Esophagus squamous epithelium (tissue), 4 donors: ENCODE results near the gene ARHGAP44.

Experiments used
- CTCF ChIP-seq, 6 experiments: fragments of 450-650 bp in 4 of 6; fragments of 200-600 bp in 2 of 6; sonication (generic) in 2 of 6; IDR thresholded peaks; one replicate each; pipeline ENCODE4 v1.5.1; 2016 to 2019; ENCODE audit warnings: antibody characterized with exemption in 6 of 6, mild to moderate bottlenecking in 4 of 6, moderate library complexity in 4 of 6
- POLR2A ChIP-seq, 4 donors: fragments of 450-650 bp; IDR thresholded peaks; one replicate each; pipeline ENCODE4 v1.6.1; 2017; ENCODE audit warnings: antibody characterized with exemption in 4 of 4, mild to moderate bottlenecking in 4 of 4, moderate library complexity in 3 of 4

- TF ChIP-seq CTCF (IDR thresholded peaks at IDR 0.05) (no peak), POLR2A (IDR thresholded peaks at IDR 0.05) (no peak)
Observed at GRCh38 chr17:12924614-12925013, 135.3 kb downstream of the ARHGAP44 start.
